ENCODE measurements around the gene TBRG4. TPM values are rescaled to one million over a fixed set of nuclear protein-coding genes. Genes with fewer than 3 reads are reported as not detected.

The TBRG4 gene
- total RNA-seq, 1 experiment from 2014 or later: 139 TPM

GRCh38 chr7:45052011-45052410 is 59.5 kb downstream of the TBRG4 start:
- in situ Hi-C loops (cut with HindIII; ENCODE audit: low pct_unique_long_range_greater_than_20kb, low sequenced_read_pairs): no loop called here
- DNase-seq (ENCODE audit: low read depth): no peak

DNA sequence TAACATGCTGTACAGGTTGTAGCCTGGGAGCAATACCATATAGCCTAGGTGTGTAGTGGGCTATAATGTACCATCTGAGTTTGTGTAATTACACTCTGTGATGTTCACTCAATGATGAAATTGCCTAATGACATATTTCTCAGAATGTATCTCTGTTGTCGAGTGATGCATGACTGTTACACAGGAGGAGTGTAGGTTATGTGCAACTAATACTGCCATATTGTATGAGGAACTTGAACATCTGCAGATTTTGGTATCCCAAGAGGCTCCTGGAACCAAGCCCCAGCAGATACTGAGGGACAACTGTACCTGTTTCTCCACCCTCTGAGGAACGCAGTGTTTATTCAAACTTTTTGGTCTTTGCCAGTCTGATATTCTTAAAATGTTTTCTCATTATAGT is 61.3 kb downstream of the TBRG4 start:
- DNase-seq (ENCODE audit: low read depth): no peak
- in situ Hi-C loops (cut with HindIII; ENCODE audit: low pct_unique_long_range_greater_than_20kb, low sequenced_read_pairs): no loop called here

Other genes starting within 250 kb of the TBRG4 start
- gene PURB, start 226.2 kb downstream of the TBRG4 start, total RNA-seq (2014; rRNA removed; shearing (Covaris generic); ENCODE audit: low replicate concordance): 11.6 and 15.9 TPM in 2 replicates
- gene MYO1G, start 132.7 kb downstream of the TBRG4 start, total RNA-seq (2014; rRNA removed; shearing (Covaris generic); ENCODE audit: low replicate concordance): not detected in 2 replicates
- 74.6 and 81.5 TPM in 2 replicates for gene CCM2, start 111.5 kb downstream of the TBRG4 start, total RNA-seq (2014; rRNA removed; shearing (Covaris generic); ENCODE audit: low replicate concordance)
- not detected in 2 replicates for gene NACAD, start 22.7 kb downstream of the TBRG4 start, total RNA-seq (2014; rRNA removed; shearing (Covaris generic); ENCODE audit: low replicate concordance)
- gene RAMP3, start 46.1 kb upstream of the TBRG4 start, total RNA-seq (2014; rRNA removed; shearing (Covaris generic); ENCODE audit: low replicate concordance): not detected in 2 replicates

Data from Caki2 (cell line).